ENCODE results near the gene THG1L.

DNA sequence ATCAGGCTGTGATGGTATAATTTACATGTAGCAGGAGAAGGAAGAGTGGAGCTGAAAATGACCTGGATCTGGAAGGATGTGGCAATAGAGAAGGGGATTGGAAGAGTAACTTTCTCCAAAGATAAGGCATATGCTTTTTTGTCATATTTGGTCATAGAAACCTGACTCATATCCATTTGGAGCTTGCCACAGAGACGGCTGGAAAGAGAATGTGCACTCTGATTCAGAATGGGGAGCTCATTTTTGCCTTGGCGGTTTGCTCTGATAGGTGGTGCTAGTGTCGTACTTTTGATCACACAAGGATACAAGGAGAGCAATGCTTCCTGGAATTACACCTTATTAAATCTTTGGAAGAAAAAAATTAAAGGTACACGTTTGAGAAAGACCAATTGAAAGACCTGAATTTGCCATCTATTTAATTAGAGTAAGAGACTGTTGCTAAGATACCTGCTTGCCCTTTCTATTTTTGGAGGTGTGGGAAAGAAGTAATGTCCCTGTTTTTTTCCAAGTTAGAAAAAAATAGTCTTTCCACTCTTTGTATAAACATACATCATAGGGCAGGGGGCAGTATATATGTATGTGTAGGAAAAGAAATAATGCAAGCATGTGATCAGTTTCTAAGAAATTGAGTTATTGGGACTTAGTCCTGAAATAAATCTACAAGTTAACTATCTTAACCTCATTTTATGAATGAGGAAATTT is 17.7 kb downstream of the THG1L start:
- TF ChIP-seq, protein P1, sequence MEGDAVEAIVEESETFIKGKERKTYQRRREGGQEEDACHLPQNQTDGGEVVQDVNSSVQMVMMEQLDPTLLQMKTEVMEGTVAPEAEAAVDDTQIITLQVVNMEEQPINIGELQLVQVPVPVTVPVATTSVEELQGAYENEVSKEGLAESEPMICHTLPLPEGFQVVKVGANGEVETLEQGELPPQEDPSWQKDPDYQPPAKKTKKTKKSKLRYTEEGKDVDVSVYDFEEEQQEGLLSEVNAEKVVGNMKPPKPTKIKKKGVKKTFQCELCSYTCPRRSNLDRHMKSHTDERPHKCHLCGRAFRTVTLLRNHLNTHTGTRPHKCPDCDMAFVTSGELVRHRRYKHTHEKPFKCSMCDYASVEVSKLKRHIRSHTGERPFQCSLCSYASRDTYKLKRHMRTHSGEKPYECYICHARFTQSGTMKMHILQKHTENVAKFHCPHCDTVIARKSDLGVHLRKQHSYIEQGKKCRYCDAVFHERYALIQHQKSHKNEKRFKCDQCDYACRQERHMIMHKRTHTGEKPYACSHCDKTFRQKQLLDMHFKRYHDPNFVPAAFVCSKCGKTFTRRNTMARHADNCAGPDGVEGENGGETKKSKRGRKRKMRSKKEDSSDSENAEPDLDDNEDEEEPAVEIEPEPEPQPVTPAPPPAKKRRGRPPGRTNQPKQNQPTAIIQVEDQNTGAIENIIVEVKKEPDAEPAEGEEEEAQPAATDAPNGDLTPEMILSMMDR (IDR thresholded peaks at IDR 0.05; ENCODE audit: low read depth, low read length), result no peak
- TF ChIP-seq EZH2phosphoT487 (IDR thresholded peaks at IDR 0.05; ENCODE audit: low read depth), result no peak

All from OCI-LY3 (cell line).